Measurements from ENCODE around the gene APCDD1.

The APCDD1 gene

GRCh38 chr18:10453806-10454680 lies at the start of gene APCDD1:
APCDD1 (plus strand) TSS chr18:10454635; CDS start chr18:10454982, 347 bp downstream.
- DNase-seq (ENCODE audit: low read depth), result no peak

- no peak for DNase-seq (ENCODE audit: low read depth)
These were observed 49.4 kb upstream of the APCDD1 start for GRCh38 chr18:10405014-10405493.

- DNase-seq (ENCODE audit: low read depth), result no peak
These were observed 48.4 kb upstream of the APCDD1 start for GRCh38 chr18:10405816-10406663.

- DNase-seq (ENCODE audit: low read depth), result no peak
These were observed 46.3 kb upstream of the APCDD1 start for GRCh38 chr18:10408131-10408530.

GRCh38 chr18:10409041-10409440 lies 45.4 kb upstream of the APCDD1 start:
- DNase-seq (ENCODE audit: low read depth), result no peak

- no peak for DNase-seq (ENCODE audit: low read depth)
These were observed 43.7 kb upstream of the APCDD1 start for GRCh38 chr18:10410472-10411308.

- no peak for DNase-seq (ENCODE audit: low read depth)
These were observed 41.5 kb upstream of the APCDD1 start for GRCh38 chr18:10412933-10413332.

- no peak for DNase-seq (ENCODE audit: low read depth)
These were observed 40.7 kb upstream of the APCDD1 start for GRCh38 chr18:10413722-10414121.

- DNase-seq (ENCODE audit: low read depth), result no peak
These were observed 40.1 kb upstream of the APCDD1 start for GRCh38 chr18:10414293-10414842.

GRCh38 chr18:10416065-10416464 lies 38.4 kb upstream of the APCDD1 start:
- no peak for DNase-seq (ENCODE audit: low read depth)

- no peak for DNase-seq (ENCODE audit: low read depth)
These were observed 37.2 kb upstream of the APCDD1 start for GRCh38 chr18:10417191-10417590.

- no peak for DNase-seq (ENCODE audit: low read depth)
These were observed 36.8 kb upstream of the APCDD1 start for GRCh38 chr18:10417664-10418063.

- DNase-seq (ENCODE audit: low read depth), result no peak
These were observed 35.6 kb upstream of the APCDD1 start for GRCh38 chr18:10418836-10419235.

GRCh38 chr18:10419420-10420103 lies 34.9 kb upstream of the APCDD1 start:
- DNase-seq (ENCODE audit: low read depth), result no peak

GRCh38 chr18:10420561-10421352 lies 33.7 kb upstream of the APCDD1 start:
- no peak for DNase-seq (ENCODE audit: low read depth)

- no peak for DNase-seq (ENCODE audit: low read depth)
These were observed 32.6 kb upstream of the APCDD1 start for GRCh38 chr18:10421859-10422258.

GRCh38 chr18:10422731-10423130 lies 31.7 kb upstream of the APCDD1 start:
- DNase-seq (ENCODE audit: low read depth), result no peak

GRCh38 chr18:10424585-10425307 lies 29.7 kb upstream of the APCDD1 start:
- no peak for DNase-seq (ENCODE audit: low read depth)

- DNase-seq (ENCODE audit: low read depth), result no peak
These were observed 23.8 kb upstream of the APCDD1 start for GRCh38 chr18:10430677-10431076.

- DNase-seq (ENCODE audit: low read depth), result no peak
These were observed 22.8 kb upstream of the APCDD1 start for GRCh38 chr18:10431680-10432079.
